ENCODE data around the gene KDM4D. TPM values are rescaled to one million over a fixed set of nuclear protein-coding genes. Genes with fewer than 3 reads are reported as not detected.
"Not testable (repeated sequence)": the region's sequence is repeated elsewhere in the genome, so short reads cannot be mapped to it uniquely, and the experiment has no call there.

KDM4D gene
- polyA plus RNA-seq, 1 donor (not counting 4 experiments of a cell fraction or from before 2014, with no cell fraction given) = 1.1 TPM

- no peaks in the 10 kb centered on the region for H3K9me3 ChIP-seq (ENCODE audit: control insufficient read depth, low read depth, low read length)
These were observed 40.8 kb downstream of the KDM4D start for GRCh38 chr11:95014184-95014821.

GRCh38 chr11:95016139-95016538 lies 42.6 kb downstream of the KDM4D start:
- FAIRE-seq (no peak), DNase-seq (ENCODE audit: low read depth, low spot score) (no peak)
- H3K9ac ChIP-seq (ENCODE audit: control insufficient read depth, extremely low read depth, insufficient read depth, low read length) = no peak overlapping the region
- no peaks in the 10 kb centered on the region for H4K20me1 ChIP-seq (ENCODE audit: control insufficient read depth, extremely low read depth, insufficient read depth, low read length)
- H3K9me3 ChIP-seq (ENCODE audit: control insufficient read depth, low read depth, low read length) = no peaks in the 10 kb centered on the region
- H3K79me2 ChIP-seq (ENCODE audit: control insufficient read depth, insufficient read depth, low read length) = no peaks in the 10 kb centered on the region
- H3K4me1 ChIP-seq (ENCODE audit: control insufficient read depth, extremely low read depth, insufficient read depth, low read length) = no peaks in the 10 kb centered on the region
- no peak for TF ChIP-seq CTCF (optimal IDR thresholded peaks at IDR 0.05 in 1 of 3, IDR thresholded peaks at IDR 0.05 in 1 of 3, conservative IDR thresholded peaks at IDR 0.05 in 1 of 3; ENCODE audit: extremely low read depth in 1 of 3, insufficient read depth in 2 of 3, low read length in 3 of 3)
- no peak for TF ChIP-seq EZH2 (IDR thresholded peaks at IDR 0.05; ENCODE audit: low read length)
- H3K9me1 ChIP-seq (ENCODE audit: control insufficient read depth, extremely low read depth, insufficient read depth, low read length) = no peaks in the 10 kb centered on the region
- H3K36me3 ChIP-seq (ENCODE audit: control insufficient read depth in 2 of 2, extremely low read depth in 1 of 2, insufficient read depth in 2 of 2, low read length in 2 of 2) = no peaks in the 10 kb centered on the region
- H3K4me2 ChIP-seq (ENCODE audit: control insufficient read depth, extremely low read depth, insufficient read depth, low read depth, low read length) = no peak overlapping the region
- H2AFZ ChIP-seq (ENCODE audit: control insufficient read depth, low read length) = no peak overlapping the region
- H3K27ac ChIP-seq (ENCODE audit: control insufficient read depth, insufficient read depth, low read length) = no peak overlapping the region
- dilution Hi-C loops (cut with MboI; ENCODE audit: extremely low pct_ligation_motif_present, low sequenced_read_pairs) = no loop called here
- no peaks in the 10 kb centered on the region for H3K27me3 ChIP-seq (ENCODE audit: control insufficient read depth, extremely low read depth, insufficient read depth, low read length)
- no peak overlapping the region for H3K4me3 ChIP-seq (ENCODE audit: control insufficient read depth in 2 of 3, extremely low read depth in 1 of 3, insufficient read depth in 2 of 3, low read depth in 1 of 3, low read length in 3 of 3)

More at GRCh38 chr11:95014184-95014821, 40.8 kb downstream of the KDM4D start:
- dilution Hi-C loops (cut with MboI; ENCODE audit: extremely low pct_ligation_motif_present, low sequenced_read_pairs) = no loop called here
- Histone ChIP-seq H3K27ac (ENCODE audit: control insufficient read depth, insufficient read depth, low read length) (no peak overlapping the region), H3K4me3 (ENCODE audit: control insufficient read depth in 2 of 3, extremely low read depth in 1 of 3, insufficient read depth in 2 of 3, low read depth in 1 of 3, low read length in 3 of 3) (no peak overlapping the region), H4K20me1 (ENCODE audit: control insufficient read depth, extremely low read depth, insufficient read depth, low read length) (no peaks in the 10 kb centered on the region), H2AFZ (ENCODE audit: control insufficient read depth, low read length) (no peak overlapping the region), H3K79me2 (ENCODE audit: control insufficient read depth, insufficient read depth, low read length) (no peaks in the 10 kb centered on the region), H3K9me1 (ENCODE audit: control insufficient read depth, extremely low read depth, insufficient read depth, low read length) (no peaks in the 10 kb centered on the region), H3K4me2 (ENCODE audit: control insufficient read depth, extremely low read depth, insufficient read depth, low read depth, low read length) (no peak overlapping the region), H3K36me3 (ENCODE audit: control insufficient read depth in 2 of 2, extremely low read depth in 1 of 2, insufficient read depth in 2 of 2, low read length in 2 of 2) (no peaks in the 10 kb centered on the region), H3K27me3 (ENCODE audit: control insufficient read depth, extremely low read depth, insufficient read depth, low read length) (no peaks in the 10 kb centered on the region), H3K9ac (ENCODE audit: control insufficient read depth, extremely low read depth, insufficient read depth, low read length) (no peak overlapping the region), H3K4me1 (ENCODE audit: control insufficient read depth, extremely low read depth, insufficient read depth, low read length) (no peaks in the 10 kb centered on the region)
- DNase-seq (ENCODE audit: low read depth, low spot score) (no peak), FAIRE-seq (no peak)
- TF ChIP-seq EZH2 (IDR thresholded peaks at IDR 0.05; ENCODE audit: low read length) = no peak
- TF ChIP-seq CTCF (optimal IDR thresholded peaks at IDR 0.05 in 1 of 3, IDR thresholded peaks at IDR 0.05 in 1 of 3, conservative IDR thresholded peaks at IDR 0.05 in 1 of 3; ENCODE audit: extremely low read depth in 1 of 3, insufficient read depth in 2 of 3, low read length in 3 of 3) = no peak

- H3K4me2 ChIP-seq (ENCODE audit: control insufficient read depth, extremely low read depth, insufficient read depth, low read depth, low read length); H3K27me3 ChIP-seq (ENCODE audit: control insufficient read depth, extremely low read depth, insufficient read depth, low read length); DNase-seq (ENCODE audit: low read depth, low spot score); H2AFZ ChIP-seq (ENCODE audit: control insufficient read depth, low read length); dilution Hi-C loops (cut with MboI; ENCODE audit: extremely low pct_ligation_motif_present, low sequenced_read_pairs); H3K4me3 ChIP-seq (ENCODE audit: control insufficient read depth in 2 of 3, extremely low read depth in 1 of 3, insufficient read depth in 2 of 3, low read depth in 1 of 3, low read length in 3 of 3); H3K27ac ChIP-seq (ENCODE audit: control insufficient read depth, insufficient read depth, low read length); H3K36me3 ChIP-seq (ENCODE audit: control insufficient read depth in 2 of 2, extremely low read depth in 1 of 2, insufficient read depth in 2 of 2, low read length in 2 of 2); H3K4me1 ChIP-seq (ENCODE audit: control insufficient read depth, extremely low read depth, insufficient read depth, low read length); H4K20me1 ChIP-seq (ENCODE audit: control insufficient read depth, extremely low read depth, insufficient read depth, low read length); H3K79me2 ChIP-seq (ENCODE audit: control insufficient read depth, insufficient read depth, low read length); H3K9me3 ChIP-seq (ENCODE audit: control insufficient read depth, low read depth, low read length); H3K9ac ChIP-seq (ENCODE audit: control insufficient read depth, extremely low read depth, insufficient read depth, low read length); FAIRE-seq; H3K9me1 ChIP-seq (ENCODE audit: control insufficient read depth, extremely low read depth, insufficient read depth, low read length): not testable (repeated sequence)
These were observed 48.0 kb downstream of the KDM4D start for GRCh38 chr11:95021468-95021867.

Data from keratinocyte (primary cell).